Activated CD4-positive, alpha-beta T cell treated with anti-CD3 and anti-CD28 coated beads for 4 hours (primary cell): ENCODE measurements around the gene CAB39.

Experiments used
- DNase-seq, 2 donors: peaks; one replicate each; pipeline ENCODE4 v3.0.0-alpha.2; 2020

The CAB39 gene

GRCh38 chr2:230864605-230865306, 152.1 kb downstream of the CAB39 start, which contains the start of gene ITM2C:
TSS of gene ITM2C (plus strand) at chr2:230864942. CDS start at chr2:230865026, 84 bp downstream.
- peak; percentile 65 to 66 for DNase-seq

- no peak for DNase-seq
Observed at GRCh38 chr2:230865307-230865765, 152.7 kb downstream of the CAB39 start.

DNA sequence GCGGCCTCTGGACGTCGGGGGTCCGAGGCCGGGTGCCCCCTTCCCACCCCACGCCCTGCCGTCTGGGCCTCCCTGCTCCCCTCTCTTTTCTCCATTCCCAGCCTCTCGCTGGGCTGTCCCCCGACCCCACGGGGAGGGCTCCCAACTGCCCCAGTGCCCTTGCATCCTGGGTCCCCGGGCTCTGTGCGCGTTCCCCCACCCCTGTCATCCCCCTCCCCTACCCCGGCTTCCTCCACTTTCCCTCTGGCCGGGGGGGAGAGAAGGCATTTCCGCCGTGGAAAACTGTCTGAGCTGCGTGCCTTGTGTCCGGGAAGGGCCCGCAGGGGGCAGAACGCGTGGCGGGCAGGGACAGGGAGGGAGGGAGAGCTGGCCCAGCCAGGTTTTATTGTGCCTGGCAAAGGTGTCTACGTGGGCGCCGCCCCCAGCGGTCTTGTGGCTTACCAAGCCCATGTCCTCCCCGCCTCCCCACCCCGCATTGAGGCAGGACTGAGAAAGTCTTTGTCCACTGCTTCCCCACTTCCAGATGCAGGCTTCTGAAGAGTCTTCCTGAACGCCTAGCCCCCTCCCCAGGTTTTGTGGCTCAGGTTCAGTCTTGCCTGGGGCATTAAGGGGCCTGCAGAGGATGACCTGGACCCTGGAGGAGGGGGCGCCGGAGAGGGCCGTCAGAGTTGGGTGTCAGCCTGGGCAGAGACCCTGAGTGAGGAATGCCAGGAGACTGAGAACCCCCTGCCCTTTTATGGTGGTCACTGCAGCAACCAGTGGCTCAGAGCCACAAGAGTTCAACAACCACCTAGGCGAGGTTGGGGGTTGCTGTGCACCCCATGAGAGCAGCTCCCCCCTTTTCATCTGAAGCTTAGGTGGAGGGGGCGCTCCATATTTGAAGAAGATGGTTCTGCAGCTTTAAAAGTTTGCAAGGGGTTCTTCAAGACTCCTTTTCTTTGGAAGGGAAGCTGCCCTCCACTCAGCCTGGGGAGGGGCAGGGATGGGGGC, 153.4 kb downstream of the CAB39 start:
- DNase-seq, result peak in 1 of 2 donors; percentile 31

DNA sequence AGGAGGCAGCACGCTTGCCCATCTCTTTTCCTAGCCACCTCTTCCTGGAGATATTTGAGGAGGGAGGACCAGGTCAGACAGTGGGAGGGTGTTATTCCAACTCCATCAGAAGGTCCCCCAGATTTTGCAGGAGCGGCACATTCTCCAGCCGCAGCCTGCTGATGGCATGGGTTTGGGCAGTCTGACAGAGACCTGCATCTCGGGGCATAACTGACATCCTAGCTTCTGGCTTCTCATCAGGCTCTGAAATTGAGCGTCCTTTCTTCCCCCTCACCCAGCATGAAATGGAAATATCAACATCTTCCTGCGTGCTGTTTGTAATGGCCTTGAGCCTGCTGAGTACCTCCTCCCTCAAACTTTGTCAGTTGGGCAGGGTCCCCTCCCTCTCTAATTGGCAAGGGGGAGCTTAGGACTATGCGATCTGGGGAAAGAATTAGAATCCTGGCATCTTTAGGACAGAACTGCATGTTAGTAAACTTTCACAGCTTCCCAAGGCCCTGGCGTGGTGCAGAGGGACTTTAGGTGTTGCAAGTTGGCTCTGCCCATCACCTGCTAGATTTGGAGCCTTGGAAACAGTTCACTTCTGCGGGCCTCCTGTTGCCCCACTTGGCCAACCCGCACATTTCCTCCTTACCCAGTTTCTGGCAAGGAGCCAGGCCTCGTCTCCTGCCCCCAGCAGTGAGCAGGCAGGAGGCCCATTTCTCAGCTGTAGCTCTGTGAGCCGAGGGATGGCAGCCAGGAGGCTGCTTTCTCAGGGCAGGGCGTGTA, 154.3 kb downstream of the CAB39 start:
- DNase-seq, result peak; percentile 55 to 67

DNA sequence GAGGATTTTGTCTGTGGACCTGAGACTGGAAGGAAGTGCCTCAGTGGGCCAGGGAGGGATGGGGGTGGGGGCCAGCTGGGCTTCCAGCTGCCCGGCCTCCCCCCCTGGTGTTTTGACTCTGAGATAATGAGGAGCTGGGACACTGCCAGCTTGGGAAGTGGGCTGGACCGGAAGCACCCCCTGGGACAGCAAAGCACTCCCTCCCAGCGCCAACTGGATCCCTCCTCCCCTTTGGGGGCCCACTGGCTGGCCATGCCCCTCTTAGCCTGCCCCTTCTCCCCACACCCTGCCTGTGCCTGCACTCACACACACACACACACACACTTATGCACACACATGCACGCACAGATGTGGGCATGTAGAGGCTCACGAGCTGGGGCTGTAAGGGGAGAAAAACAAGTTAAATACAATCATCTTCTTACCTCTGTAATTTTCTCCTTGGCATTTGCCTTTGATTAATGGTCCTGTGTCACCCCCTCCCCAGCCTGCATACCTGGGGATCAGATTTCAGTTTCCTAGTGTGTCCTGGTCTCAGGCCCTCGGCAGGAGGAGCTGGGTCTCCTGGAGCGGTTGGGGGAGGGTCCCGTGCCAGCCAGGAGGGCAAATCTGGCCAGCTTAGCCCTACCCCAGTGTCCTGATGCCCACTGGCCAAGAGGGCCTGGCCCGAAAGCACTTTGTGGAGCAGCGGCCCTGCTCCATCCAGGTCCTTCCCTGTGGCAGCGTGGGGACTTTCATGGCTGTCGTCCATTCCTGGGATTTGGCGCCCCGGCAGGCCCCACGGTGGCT, 155.7 kb downstream of the CAB39 start:
- DNase-seq, result no peak

DNA sequence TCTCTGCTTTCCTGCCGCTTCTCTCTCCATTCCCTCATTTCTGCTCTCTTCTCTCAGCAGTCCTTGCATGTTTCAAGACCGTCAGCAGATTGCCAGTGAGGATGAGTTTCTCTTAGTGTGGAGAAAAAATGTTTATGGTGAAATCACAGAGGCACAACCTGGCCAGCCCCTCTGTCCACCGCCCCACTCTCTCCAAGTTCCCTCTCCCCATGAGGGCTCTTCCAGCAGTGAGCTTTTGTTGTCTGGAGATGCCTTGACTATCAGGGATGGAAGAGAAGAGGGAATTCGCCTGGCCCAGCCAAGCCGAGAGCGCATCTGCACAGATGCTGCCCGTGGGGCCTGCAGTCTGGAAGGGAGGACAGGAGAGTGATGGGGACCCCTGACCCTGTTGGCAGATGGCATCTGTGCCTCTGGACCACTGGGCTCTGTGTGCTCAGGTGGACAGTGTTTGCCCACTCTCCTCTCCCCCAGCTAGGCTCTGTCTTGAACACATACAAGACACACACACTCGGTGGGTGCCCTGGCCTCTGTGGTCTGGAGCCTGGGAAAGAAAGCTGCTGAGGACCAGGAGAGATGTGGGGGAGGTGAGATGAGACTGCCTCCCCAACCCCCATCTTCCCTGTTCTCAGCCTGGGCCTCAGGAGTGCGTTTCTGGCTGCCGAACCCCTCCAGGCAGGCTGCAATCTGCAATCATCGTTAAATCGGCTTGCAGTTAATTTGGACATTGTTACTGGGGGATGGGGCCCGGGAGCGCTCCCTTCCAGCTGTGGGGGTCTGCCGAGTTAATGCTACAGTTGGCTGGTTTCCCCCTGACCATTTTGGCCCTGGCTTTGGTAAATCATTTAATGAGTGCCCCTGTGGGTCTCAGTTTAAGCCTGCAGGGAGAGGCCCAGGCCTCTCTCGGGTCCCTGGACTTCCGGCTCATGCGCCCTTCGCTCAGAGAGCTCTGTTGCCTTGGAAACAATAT, 156.6 kb downstream of the CAB39 start:
- no peak for DNase-seq

DNA sequence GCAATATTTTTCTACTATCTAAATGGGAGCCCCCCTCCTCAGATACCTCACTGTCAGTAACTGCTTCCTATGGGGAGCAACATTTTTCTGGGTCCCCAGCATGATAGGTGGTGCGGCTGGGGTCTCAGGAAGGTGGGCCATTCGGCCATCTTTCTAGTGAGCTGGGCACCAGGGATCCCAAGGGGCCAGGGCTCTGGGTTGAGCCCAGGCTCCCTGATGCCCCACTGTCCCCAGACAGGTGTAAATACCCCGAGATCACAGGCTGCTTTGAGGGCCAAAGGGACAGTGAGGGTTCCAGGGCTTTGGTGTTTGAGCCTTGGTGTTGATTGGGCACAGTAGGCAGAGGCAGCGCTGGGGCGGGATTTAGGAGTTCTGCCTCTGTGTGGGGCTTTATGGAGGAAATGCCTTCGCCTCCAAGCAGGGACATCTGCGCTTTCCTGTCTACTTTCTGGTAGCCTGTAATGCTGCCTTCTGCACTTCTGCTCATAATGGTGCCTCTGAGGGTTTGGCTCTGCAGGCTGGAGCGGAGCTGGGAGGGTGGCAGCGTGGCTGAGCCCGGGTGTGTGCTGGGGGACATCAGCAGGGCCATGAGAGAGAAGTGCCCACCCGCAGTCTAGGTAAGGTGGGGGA, 157.4 kb downstream of the CAB39 start:
- DNase-seq, result no peak
